Measurements from ENCODE around the gene SYNDIG1L. TPM values are rescaled to one million over a fixed set of nuclear protein-coding genes. Genes with fewer than 3 reads are reported as not detected.

SYNDIG1L gene
- total RNA-seq, 1 experiment from 2014 or later = 1.4 TPM

DNA sequence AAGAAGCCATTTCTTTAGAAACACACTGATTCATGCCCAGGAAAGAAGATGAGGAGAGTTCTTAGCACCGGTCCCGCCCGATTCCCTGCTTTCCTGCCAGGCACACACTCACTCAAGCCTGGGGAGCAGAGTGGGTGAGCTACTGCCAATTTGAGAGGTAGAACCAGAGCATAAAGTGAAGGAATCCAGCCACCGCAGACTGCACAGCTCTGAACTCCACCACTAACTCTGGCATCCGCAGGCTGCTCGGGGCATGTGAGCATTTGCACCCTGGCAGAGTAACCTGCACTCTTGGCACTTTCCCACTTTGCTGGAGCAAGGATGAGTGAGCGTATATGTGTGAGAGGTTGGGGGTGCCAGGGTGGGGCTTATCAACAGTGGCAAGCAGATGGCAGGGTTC, 4.0 kb upstream of the SYNDIG1L start:
- CTCF ChIA-PET = interaction anchor here (0.9 to 2.8 kb wide), 13 partner anchors 12 to 173 kb away, joined by 3 to 12 read pairs (median 4); no protein-coding TSS in a partner anchor
- DNase-seq (ENCODE audit: low spot score) = no peak
- Mint-ChIP-seq H3K36me3 (no peaks in the 10 kb centered on the region), H3K27ac (peak overlapping the region; percentile 92), H3K4me3 (no peak overlapping the region), H3K4me1 (peaks cover 72% of the 10 kb centered on the region), H3K9me3 (no peaks in the 10 kb centered on the region), H3K27me3 (ENCODE audit: low read depth) (peaks cover 11% of the 10 kb centered on the region)
- TF ChIP-seq, protein P1, sequence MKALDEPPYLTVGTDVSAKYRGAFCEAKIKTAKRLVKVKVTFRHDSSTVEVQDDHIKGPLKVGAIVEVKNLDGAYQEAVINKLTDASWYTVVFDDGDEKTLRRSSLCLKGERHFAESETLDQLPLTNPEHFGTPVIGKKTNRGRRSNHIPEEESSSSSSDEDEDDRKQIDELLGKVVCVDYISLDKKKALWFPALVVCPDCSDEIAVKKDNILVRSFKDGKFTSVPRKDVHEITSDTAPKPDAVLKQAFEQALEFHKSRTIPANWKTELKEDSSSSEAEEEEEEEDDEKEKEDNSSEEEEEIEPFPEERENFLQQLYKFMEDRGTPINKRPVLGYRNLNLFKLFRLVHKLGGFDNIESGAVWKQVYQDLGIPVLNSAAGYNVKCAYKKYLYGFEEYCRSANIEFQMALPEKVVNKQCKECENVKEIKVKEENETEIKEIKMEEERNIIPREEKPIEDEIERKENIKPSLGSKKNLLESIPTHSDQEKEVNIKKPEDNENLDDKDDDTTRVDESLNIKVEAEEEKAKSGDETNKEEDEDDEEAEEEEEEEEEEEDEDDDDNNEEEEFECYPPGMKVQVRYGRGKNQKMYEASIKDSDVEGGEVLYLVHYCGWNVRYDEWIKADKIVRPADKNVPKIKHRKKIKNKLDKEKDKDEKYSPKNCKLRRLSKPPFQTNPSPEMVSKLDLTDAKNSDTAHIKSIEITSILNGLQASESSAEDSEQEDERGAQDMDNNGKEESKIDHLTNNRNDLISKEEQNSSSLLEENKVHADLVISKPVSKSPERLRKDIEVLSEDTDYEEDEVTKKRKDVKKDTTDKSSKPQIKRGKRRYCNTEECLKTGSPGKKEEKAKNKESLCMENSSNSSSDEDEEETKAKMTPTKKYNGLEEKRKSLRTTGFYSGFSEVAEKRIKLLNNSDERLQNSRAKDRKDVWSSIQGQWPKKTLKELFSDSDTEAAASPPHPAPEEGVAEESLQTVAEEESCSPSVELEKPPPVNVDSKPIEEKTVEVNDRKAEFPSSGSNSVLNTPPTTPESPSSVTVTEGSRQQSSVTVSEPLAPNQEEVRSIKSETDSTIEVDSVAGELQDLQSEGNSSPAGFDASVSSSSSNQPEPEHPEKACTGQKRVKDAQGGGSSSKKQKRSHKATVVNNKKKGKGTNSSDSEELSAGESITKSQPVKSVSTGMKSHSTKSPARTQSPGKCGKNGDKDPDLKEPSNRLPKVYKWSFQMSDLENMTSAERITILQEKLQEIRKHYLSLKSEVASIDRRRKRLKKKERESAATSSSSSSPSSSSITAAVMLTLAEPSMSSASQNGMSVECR (CRISPR knock-in tag; IDR thresholded peaks at IDR 0.05; ENCODE audit: borderline replicate concordance) = no peak
- TF ChIP-seq ZNF423 (CRISPR knock-in tag; IDR thresholded peaks at IDR 0.05) (no peak), CREB1 (CRISPR knock-in tag; IDR thresholded peaks at IDR 0.05) (no peak), JAZF1 (CRISPR knock-in tag; IDR thresholded peaks at IDR 0.05) (no peak)
- no peak for ATAC-seq
- POLR2A ChIA-PET = interaction anchor here (1.2 to 1.4 kb wide), 2 partner anchors 8 to 63 kb away, joined by 3 to 7 read pairs; partner anchors contain the start of genes ISCA2 and NPC2

- ATAC-seq (peak; percentile 88), DNase-seq (ENCODE audit: low spot score) (peak; percentile 53)
- Mint-ChIP-seq H3K4me1 (peaks cover 74% of the 10 kb centered on the region), H3K36me3 (no peaks in the 10 kb centered on the region), H3K27me3 (ENCODE audit: low read depth) (peaks cover 19% of the 10 kb centered on the region), H3K9me3 (no peaks in the 10 kb centered on the region), H3K27ac (peak overlapping the region; percentile 92), H3K4me3 (peak overlapping the region; percentile 9; the same call in 1 of the 2 replicates)
- POLR2A ChIA-PET = interaction anchor here (0.8 to 1.4 kb wide), 3 partner anchors 9 to 64 kb away, joined by 3 to 7 read pairs (median 3); partner anchors contain the start of genes ISCA2 and NPC2
- CTCF ChIA-PET = interaction anchor here (0.9 to 2.8 kb wide), 14 partner anchors 8 to 172 kb away, joined by 3 to 12 read pairs (median 4); no protein-coding TSS in a partner anchor
- no peak for TF ChIP-seq ZNF219 (CRISPR knock-in tag; IDR thresholded peaks at IDR 0.05; ENCODE audit: borderline replicate concordance)
- TF ChIP-seq CTCF (IDR thresholded peaks at IDR 0.05) = no peak
- TF ChIP-seq, protein P2, sequence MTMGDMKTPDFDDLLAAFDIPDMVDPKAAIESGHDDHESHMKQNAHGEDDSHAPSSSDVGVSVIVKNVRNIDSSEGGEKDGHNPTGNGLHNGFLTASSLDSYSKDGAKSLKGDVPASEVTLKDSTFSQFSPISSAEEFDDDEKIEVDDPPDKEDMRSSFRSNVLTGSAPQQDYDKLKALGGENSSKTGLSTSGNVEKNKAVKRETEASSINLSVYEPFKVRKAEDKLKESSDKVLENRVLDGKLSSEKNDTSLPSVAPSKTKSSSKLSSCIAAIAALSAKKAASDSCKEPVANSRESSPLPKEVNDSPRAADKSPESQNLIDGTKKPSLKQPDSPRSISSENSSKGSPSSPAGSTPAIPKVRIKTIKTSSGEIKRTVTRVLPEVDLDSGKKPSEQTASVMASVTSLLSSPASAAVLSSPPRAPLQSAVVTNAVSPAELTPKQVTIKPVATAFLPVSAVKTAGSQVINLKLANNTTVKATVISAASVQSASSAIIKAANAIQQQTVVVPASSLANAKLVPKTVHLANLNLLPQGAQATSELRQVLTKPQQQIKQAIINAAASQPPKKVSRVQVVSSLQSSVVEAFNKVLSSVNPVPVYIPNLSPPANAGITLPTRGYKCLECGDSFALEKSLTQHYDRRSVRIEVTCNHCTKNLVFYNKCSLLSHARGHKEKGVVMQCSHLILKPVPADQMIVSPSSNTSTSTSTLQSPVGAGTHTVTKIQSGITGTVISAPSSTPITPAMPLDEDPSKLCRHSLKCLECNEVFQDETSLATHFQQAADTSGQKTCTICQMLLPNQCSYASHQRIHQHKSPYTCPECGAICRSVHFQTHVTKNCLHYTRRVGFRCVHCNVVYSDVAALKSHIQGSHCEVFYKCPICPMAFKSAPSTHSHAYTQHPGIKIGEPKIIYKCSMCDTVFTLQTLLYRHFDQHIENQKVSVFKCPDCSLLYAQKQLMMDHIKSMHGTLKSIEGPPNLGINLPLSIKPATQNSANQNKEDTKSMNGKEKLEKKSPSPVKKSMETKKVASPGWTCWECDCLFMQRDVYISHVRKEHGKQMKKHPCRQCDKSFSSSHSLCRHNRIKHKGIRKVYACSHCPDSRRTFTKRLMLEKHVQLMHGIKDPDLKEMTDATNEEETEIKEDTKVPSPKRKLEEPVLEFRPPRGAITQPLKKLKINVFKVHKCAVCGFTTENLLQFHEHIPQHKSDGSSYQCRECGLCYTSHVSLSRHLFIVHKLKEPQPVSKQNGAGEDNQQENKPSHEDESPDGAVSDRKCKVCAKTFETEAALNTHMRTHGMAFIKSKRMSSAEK (CRISPR knock-in tag; IDR thresholded peaks at IDR 0.05; ENCODE audit: borderline replicate concordance) = no peak
- TF ChIP-seq ETV6 (CRISPR knock-in tag; IDR thresholded peaks at IDR 0.05) = peak; percentile 58
- TF ChIP-seq, protein P3, sequence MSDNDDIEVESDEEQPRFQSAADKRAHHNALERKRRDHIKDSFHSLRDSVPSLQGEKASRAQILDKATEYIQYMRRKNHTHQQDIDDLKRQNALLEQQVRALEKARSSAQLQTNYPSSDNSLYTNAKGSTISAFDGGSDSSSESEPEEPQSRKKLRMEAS (CRISPR knock-in tag; IDR thresholded peaks at IDR 0.05) = peak; percentile 39; the same call in 1 of the 2 replicates
- TF ChIP-seq OVOL2 (CRISPR knock-in tag; IDR thresholded peaks at IDR 0.05; ENCODE audit: borderline replicate concordance) = no peak
- no peak for TF ChIP-seq GABPB1 (CRISPR knock-in tag; IDR thresholded peaks at IDR 0.05)
- no peak for TF ChIP-seq MYBL2 (CRISPR knock-in tag; IDR thresholded peaks at IDR 0.05)
- no peak for TF ChIP-seq ESRRA (CRISPR knock-in tag; IDR thresholded peaks at IDR 0.05; ENCODE audit: borderline replicate concordance)
- 0 out of 2 replicates have a peak, but pooled peaks have one; percentile 25 for TF ChIP-seq ZBTB21 (CRISPR knock-in tag; IDR thresholded peaks at IDR 0.05; ENCODE audit: borderline replicate concordance)
- 0 out of 2 replicates have a peak, but pooled peaks have one; percentile 21 for TF ChIP-seq ZNF396 (CRISPR knock-in tag; IDR thresholded peaks at IDR 0.05; ENCODE audit: borderline replicate concordance)
- TF ChIP-seq IRF2 (CRISPR knock-in tag; IDR thresholded peaks at IDR 0.05; ENCODE audit: borderline replicate concordance, low read depth) = no peak
- TF ChIP-seq, protein P4, sequence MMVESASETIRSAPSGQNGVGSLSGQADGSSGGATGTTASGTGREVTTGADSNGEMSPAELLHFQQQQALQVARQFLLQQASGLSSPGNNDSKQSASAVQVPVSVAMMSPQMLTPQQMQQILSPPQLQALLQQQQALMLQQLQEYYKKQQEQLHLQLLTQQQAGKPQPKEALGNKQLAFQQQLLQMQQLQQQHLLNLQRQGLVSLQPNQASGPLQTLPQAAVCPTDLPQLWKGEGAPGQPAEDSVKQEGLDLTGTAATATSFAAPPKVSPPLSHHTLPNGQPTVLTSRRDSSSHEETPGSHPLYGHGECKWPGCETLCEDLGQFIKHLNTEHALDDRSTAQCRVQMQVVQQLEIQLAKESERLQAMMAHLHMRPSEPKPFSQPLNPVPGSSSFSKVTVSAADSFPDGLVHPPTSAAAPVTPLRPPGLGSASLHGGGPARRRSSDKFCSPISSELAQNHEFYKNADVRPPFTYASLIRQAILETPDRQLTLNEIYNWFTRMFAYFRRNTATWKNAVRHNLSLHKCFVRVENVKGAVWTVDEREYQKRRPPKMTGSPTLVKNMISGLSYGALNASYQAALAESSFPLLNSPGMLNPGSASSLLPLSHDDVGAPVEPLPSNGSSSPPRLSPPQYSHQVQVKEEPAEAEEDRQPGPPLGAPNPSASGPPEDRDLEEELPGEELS (CRISPR knock-in tag; IDR thresholded peaks at IDR 0.05) = 0 out of 2 replicates have a peak, but pooled peaks have one; percentile 72
These were observed 3.2 kb upstream of the SYNDIG1L start for GRCh38 chr14:74429221-74429691.
